Measurements from ENCODE around the gene BCL11B. TPM values are rescaled to one million over a fixed set of nuclear protein-coding genes. Genes with fewer than 3 reads are reported as not detected.
A peak's percentile ranks its signal among the peaks of the same experiment; 100 is the strongest.

The BCL11B gene
- total and polyA plus RNA-seq, 2 of the 8 experiments (the other 6 are each of a cell fraction or from before 2014, with no cell fraction given): 0.63 to 5.9 TPM

DNA sequence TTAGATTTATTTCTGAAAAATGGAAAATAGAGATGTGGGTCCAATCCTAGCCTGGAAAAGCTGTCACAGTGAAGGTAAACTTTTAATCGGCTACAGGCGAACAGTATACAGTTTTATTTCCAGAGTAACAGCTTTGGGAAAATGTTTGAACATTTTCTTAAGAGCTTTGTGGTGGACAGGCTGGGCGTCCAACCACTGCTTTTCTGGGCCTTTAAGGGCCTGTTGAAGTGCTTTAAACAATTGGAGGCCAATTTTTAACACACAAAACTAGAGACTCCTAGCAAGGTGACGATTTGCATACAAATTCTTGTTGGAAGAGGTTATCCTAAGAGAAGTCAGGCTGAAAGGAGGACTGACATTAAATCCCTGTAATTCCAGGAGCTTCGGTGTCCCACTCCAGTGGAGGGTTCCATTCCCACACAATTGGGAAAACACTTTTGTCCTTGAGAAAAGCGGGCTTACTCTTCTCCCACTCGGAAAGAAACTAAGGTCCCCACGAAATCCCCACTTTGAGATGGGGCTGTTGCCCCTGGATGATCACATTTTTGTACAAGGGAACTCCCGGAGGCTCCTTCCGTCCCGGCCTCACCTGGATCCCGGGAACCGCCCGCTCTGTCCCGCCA is 26.9 kb downstream of the BCL11B start:
- H2BK15ac ChIP-seq (ENCODE audit: low read length): 0 out of 2 replicates have a peak overlapping the region, but pooled peaks have one; percentile 53
- peak overlapping the region; percentile 51 to 75 (median 66) for H3K4me3 ChIP-seq (ENCODE audit: extremely low read depth in 1 of 4, insufficient read depth in 2 of 4, low read depth in 3 of 4, low read length in 4 of 4)
- peak overlapping the region; percentile 46; the same call in 1 of the 2 replicates for H2BK12ac ChIP-seq (ENCODE audit: low read depth, low read length)
- 15% methylated on average over 15 of the region's 15 CpGs; no CpG with 5 or more reads in 1 of the 2 experiments for WGBS, 2 experiments (ENCODE audit: extremely low coverage in 1 of 2, insufficient coverage in 1 of 2, insufficient read length in 1 of 2, insufficient replicate concordance in 2 of 2, low coverage in 1 of 2, low lambda C conversion rate in 2 of 2, missing lambda C conversion rate in 1 of 2)
- H4K5ac ChIP-seq (ENCODE audit: insufficient read length, low read depth, low read length): peak overlapping the region; percentile 79
- TF ChIP-seq SP2 (IDR thresholded peaks at IDR 0.05; ENCODE audit: low read length) (no peak), EGR1 (IDR thresholded peaks at IDR 0.05; ENCODE audit: borderline replicate concordance, low read depth, low read length) (no peak), POLR2AphosphoS5 (IDR thresholded peaks at IDR 0.05; ENCODE audit: low read depth, low read length) (peak; percentile 21; the same call in 1 of the 2 replicates)
- TF ChIP-seq, protein P1, sequence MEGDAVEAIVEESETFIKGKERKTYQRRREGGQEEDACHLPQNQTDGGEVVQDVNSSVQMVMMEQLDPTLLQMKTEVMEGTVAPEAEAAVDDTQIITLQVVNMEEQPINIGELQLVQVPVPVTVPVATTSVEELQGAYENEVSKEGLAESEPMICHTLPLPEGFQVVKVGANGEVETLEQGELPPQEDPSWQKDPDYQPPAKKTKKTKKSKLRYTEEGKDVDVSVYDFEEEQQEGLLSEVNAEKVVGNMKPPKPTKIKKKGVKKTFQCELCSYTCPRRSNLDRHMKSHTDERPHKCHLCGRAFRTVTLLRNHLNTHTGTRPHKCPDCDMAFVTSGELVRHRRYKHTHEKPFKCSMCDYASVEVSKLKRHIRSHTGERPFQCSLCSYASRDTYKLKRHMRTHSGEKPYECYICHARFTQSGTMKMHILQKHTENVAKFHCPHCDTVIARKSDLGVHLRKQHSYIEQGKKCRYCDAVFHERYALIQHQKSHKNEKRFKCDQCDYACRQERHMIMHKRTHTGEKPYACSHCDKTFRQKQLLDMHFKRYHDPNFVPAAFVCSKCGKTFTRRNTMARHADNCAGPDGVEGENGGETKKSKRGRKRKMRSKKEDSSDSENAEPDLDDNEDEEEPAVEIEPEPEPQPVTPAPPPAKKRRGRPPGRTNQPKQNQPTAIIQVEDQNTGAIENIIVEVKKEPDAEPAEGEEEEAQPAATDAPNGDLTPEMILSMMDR (IDR thresholded peaks at IDR 0.05; ENCODE audit: control extremely low read depth in 1 of 3, insufficient read depth in 1 of 3, low read depth in 1 of 3, low read length in 3 of 3): no peak
- H3K79me1 ChIP-seq (ENCODE audit: low read depth, low read length): peaks cover 10% of the 10 kb centered on the region; the same call in 1 of the 2 replicates
- peak overlapping the region; percentile 90 for H3K56ac ChIP-seq (replicated peaks; ENCODE audit: insufficient read length, low read depth, low read length)
- H3K23ac ChIP-seq (ENCODE audit: insufficient read length): no peak overlapping the region
- H3K4me1 ChIP-seq (replicated peaks in 1 of 4; ENCODE audit: control insufficient read depth in 3 of 4, insufficient read depth in 4 of 4, low read length in 3 of 4): peaks cover 21 to 51% (median 44%) of the 10 kb centered on the region in 4 experiments
- peak; percentile 63 for FAIRE-seq
- peak overlapping the region; percentile 85 to 91 (median 86) for H3K9ac ChIP-seq (replicated peaks in 1 of 4; ENCODE audit: extremely low read depth in 1 of 4, low read depth in 3 of 4, low read length in 3 of 4)
- no peak overlapping the region for H2BK20ac ChIP-seq (ENCODE audit: low read length)
- peak overlapping the region; percentile 78 for H3K18ac ChIP-seq (ENCODE audit: extremely low read depth, low read length)
- H2AFZ ChIP-seq (ENCODE audit: low read length): no peak overlapping the region
- no peak for DNase-seq (ENCODE audit: low read depth in 1 of 2, low spot score in 2 of 2)
- H4K20me1 ChIP-seq (replicated peaks in 1 of 2; ENCODE audit: control insufficient read depth in 1 of 2, insufficient read depth in 2 of 2, low read length in 2 of 2): peaks cover 3 to 4% of the 10 kb centered on the region in 2 experiments
- H4K91ac ChIP-seq (replicated peaks; ENCODE audit: insufficient read length, low read length): peak overlapping the region; percentile 69
- H3K4ac ChIP-seq (replicated peaks; ENCODE audit: insufficient read length, low read depth, low read length): no peak overlapping the region
- H3K4me2 ChIP-seq (ENCODE audit: insufficient read depth in 1 of 2, low read depth in 2 of 2, low read length in 2 of 2): peak overlapping the region; percentile 75 to 87
- no peaks in the 10 kb centered on the region for H3K9me3 ChIP-seq (ENCODE audit: insufficient read depth in 2 of 2, low read depth in 1 of 2, low read length in 1 of 2)
- H3K27ac ChIP-seq (ENCODE audit: low read depth, low read length): peak overlapping the region; percentile 95
- H2AK5ac ChIP-seq (ENCODE audit: low read depth, low read length): no peak overlapping the region
- H3K27me3 ChIP-seq (replicated peaks in 1 of 4; ENCODE audit: control insufficient read depth in 3 of 4, extremely low read depth in 1 of 4, insufficient read depth in 3 of 4, low read length in 3 of 4): peaks cover 0 to 7% (median 3%) of the 10 kb centered on the region in 4 experiments; a peak in 4 of 7 replicates
- H2BK5ac ChIP-seq (ENCODE audit: low read depth, low read length): peak overlapping the region; percentile 79
- CTCF ChIA-PET (ENCODE audit: partially characterized antibody): interaction anchor here (1.1 to 2.1 kb wide), 5 partner anchors 12 to 99 kb away, joined by 3 to 9 read pairs (median 4); no protein-coding TSS in a partner anchor
- no peaks in the 10 kb centered on the region for H3K36me3 ChIP-seq (ENCODE audit: control insufficient read depth in 2 of 4, insufficient read depth in 4 of 4, low read length in 3 of 4)
- peak overlapping the region; percentile 95; the same call in 1 of the 2 replicates for H4K8ac ChIP-seq (ENCODE audit: extremely low read depth, insufficient read depth, low read length)
- peaks cover 0 to 60% of the 10 kb centered on the region in 2 experiments; a peak in 3 of 4 replicates for H3K79me2 ChIP-seq (ENCODE audit: control insufficient read depth in 1 of 2, insufficient read depth in 2 of 2, low read length in 2 of 2)
- peaks cover 7% of the 10 kb centered on the region for H3K23me2 ChIP-seq (ENCODE audit: low read depth, low read length)
- POLR2A ChIA-PET (ENCODE audit: partially characterized antibody): interaction anchor here (0.7 to 3.6 kb wide), 13 partner anchors 9 to 86 kb away, joined by 3 to 28 read pairs (median 5); partner anchors contain the start of gene BCL11B
- H3K14ac ChIP-seq (ENCODE audit: insufficient read length): no peak overlapping the region
- peak overlapping the region; percentile 0 for H2BK120ac ChIP-seq (replicated peaks; ENCODE audit: low read depth, low read length)

All from H1 (cell line).